HG03066 (cell line): Measurements from ENCODE around the gene RAVER1.

Source experiments
- ATAC-seq: cut with Tn5 transposase; IDR thresholded peaks from one replicate; pipeline ENCODE4 v1.9.1; 2021; ENCODE audit warnings: low read depth; ENCODE audit not compliant: unreplicated experiment

The RAVER1 gene

DNA sequence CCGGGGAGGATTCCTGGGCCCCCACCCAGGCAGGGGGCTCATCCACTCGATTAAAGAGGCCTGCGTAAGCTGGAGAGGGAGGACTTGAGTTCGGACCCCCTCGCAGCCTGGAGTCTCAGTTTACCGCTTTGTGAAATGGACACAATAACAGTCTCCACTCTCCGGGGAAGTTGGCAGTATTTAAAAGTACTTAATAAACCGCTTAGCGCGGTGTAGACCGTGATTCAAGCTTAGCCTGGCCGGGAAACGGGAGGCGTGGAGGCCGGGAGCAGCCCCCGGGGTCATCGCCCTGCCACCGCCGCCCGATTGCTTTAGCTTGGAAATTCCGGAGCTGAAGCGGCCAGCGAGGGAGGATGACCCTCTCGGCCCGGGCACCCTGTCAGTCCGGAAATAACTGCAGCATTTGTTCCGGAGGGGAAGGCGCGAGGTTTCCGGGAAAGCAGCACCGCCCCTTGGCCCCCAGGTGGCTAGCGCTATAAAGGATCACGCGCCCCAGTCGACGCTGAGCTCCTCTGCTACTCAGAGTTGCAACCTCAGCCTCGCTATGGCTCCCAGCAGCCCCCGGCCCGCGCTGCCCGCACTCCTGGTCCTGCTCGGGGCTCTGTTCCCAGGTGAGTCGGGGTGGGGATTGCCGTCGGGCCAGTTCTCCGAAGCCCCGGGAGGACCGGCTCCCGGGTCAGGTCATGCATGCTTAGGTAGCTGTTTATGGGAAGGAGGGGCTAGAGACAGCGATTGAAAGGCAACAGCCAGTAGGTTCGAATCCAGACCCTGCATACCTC is 62.5 kb downstream of the RAVER1 start, which contains the start of gene ICAM1:
ICAM1 (plus strand) TSS at position 505 of the 779 bp plus-strand sequence; CDS start at position 545, 40 bp downstream.
- ATAC-seq: no peak

DNA sequence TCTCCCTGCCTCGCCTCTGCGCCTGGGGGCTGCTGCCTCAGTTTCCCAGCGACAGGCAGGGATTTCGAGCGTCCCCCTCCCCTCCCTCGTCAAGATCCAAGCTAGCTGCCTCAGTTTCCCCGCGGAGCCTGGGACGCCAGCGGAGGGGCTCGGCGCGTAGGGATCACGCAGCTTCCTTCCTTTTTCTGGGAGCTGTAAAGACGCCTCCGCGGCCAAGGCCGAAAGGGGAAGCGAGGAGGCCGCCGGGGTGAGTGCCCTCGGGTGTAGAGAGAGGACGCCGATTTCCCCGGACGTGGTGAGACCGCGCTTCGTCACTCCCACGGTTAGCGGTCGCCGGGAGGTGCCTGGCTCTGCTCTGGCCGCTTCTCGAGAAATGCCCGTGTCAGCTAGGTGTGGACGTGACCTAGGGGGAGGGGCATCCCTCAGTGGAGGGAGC is 63.1 kb downstream of the RAVER1 start:
- no peak for ATAC-seq

DNA sequence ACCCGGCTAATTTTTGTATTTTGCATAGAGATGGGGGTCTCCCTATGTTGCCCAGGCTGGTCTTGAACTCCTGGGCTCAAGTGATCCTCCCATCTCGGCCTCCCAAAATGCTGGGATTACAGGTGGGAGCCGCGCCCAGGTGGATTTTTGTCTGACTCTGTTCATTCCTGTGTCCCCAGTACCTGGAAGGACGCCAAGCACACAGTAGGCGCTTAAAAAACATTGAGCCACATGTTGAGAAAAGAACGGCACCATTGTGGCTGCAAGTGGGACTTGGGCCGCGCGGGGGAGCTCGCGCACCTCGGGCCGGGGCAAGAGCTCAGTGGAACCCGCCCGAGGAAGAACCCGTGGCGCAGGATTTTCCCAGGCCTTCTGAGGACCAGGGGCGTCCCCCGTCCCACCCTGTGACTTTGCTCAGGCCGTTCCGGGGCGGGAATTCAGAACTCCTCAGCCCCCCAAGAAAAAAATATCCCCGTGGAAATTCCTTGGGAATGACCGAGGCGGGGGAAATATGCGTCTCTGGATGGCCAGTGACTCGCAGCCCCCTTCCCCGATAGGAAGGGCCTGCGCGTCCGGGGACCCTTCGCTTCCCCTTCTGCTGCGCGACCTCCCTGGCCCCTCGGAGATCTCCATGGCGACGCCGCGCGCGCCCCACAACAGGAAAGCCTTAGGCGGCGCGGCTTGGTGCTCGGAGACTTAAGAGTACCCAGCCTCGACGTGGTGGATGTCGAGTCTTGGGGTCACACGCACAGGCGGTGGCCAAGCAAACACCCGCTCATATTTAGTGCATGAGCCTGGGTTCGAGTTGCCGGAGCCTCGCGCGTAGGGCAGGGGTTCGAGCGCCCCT is 63.8 kb downstream of the RAVER1 start:
- ATAC-seq: no peak

DNA sequence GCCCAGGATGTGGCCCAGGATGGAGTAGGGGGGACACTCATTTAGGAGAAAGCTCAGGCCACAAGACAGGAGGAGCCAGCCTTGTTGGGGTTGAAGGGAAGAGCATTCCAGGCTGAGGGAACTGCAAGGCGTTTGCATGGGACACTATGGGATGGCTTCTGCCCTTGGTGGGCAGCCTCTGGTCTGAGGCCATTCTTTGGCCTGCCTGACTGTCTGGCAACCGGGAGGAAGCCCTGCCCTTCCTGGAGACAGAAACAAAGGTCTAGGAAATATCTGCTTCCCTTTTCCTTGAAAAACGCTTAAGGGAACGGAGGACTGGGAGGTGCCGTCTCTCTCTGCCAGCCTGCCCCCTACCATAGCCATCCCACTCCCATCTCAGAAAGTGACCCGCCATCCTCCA is 65.3 kb downstream of the RAVER1 start:
- no peak for ATAC-seq

DNA sequence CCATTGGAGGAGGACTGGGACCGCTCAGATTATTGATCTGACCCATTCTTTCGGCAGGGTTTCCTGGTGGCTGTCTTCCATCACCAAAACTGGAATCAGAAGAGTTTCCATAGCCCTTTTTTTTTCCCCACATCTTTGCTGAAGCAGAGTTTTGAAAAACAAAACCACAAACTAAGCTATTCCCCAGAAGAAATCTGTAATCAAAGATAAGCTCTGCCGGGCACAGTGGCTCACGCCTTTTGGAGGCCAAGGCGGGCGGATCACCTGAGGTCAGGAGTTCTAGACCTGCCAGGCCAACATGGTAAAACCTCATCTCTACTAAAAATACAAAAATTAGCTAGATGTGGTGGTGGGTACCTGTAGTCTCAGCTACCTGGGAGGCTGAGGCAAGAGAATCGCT is 66.6 kb downstream of the RAVER1 start:
- no peak for ATAC-seq
